T-helper 1 cell (primary cell): ENCODE measurements around the gene ASCC3.

ENCODE experiments used
- DNase-seq, 5 donors: peaks; one replicate each; pipeline ENCODE4 v3.0.0-alpha.2; 2012 to 2020

ASCC3 gene

GRCh38 chr6:100633096-100633777 lies 247.9 kb downstream of the ASCC3 start:
- DNase-seq: no peak

GRCh38 chr6:100630536-100630935 lies 250.6 kb downstream of the ASCC3 start:
- no peak for DNase-seq

- no peak for DNase-seq
Measured at GRCh38 chr6:100627911-100628758, 253.0 kb downstream of the ASCC3 start.

- no peak for DNase-seq
Measured at GRCh38 chr6:100626721-100627120, 254.4 kb downstream of the ASCC3 start.

GRCh38 chr6:100622907-100623692 lies 258.0 kb downstream of the ASCC3 start:
- DNase-seq: no peak

GRCh38 chr6:100620085-100620840 lies 260.9 kb downstream of the ASCC3 start:
- no peak for DNase-seq

GRCh38 chr6:100618351-100618671 lies 262.8 kb downstream of the ASCC3 start:
- no peak for DNase-seq

- no peak for DNase-seq
Measured at GRCh38 chr6:100617633-100618350, 263.3 kb downstream of the ASCC3 start.

- no peak for DNase-seq
Measured at GRCh38 chr6:100614933-100615332, 266.2 kb downstream of the ASCC3 start.

- DNase-seq: no peak
Measured at GRCh38 chr6:100614386-100614785, 266.7 kb downstream of the ASCC3 start.

- no peak for DNase-seq
Measured at GRCh38 chr6:100613656-100614055, 267.5 kb downstream of the ASCC3 start.

- no peak for DNase-seq
Measured at GRCh38 chr6:100612094-100612493, 269.0 kb downstream of the ASCC3 start.

- DNase-seq: no peak
Measured at GRCh38 chr6:100599088-100599770, 281.9 kb downstream of the ASCC3 start.

- no peak for DNase-seq
Measured at GRCh38 chr6:100595456-100595855, 285.7 kb downstream of the ASCC3 start.

GRCh38 chr6:100593522-100593921 lies 287.6 kb downstream of the ASCC3 start:
- DNase-seq: peak in 1 of 5 donors; percentile 14

- DNase-seq: no peak
Measured at GRCh38 chr6:100592929-100593328, 288.2 kb downstream of the ASCC3 start.

GRCh38 chr6:100577425-100577824 lies 303.7 kb downstream of the ASCC3 start:
- DNase-seq: no peak

- no peak for DNase-seq
Measured at GRCh38 chr6:100575921-100576320, 305.2 kb downstream of the ASCC3 start.

- no peak for DNase-seq
Measured at GRCh38 chr6:100574836-100575235, 306.3 kb downstream of the ASCC3 start.

- no peak for DNase-seq
Measured at GRCh38 chr6:100573166-100573565, 308.0 kb downstream of the ASCC3 start.

- no peak for DNase-seq
Measured at GRCh38 chr6:100568255-100568654, 312.9 kb downstream of the ASCC3 start.
